A549 (cell line): ENCODE measurements around the gene DOK7. TPM values are rescaled to one million over a fixed set of nuclear protein-coding genes. Genes with fewer than 3 reads are reported as not detected.

Experiments used
- ATAC-seq, 2 experiments: fragments of 200-7000 bp in 1 of 2; fragments of >200 bp in 1 of 2; cut with Nextera tagmentation in 1 of 2; cut with Tn5 transposase in 1 of 2; 3 replicates each; pipeline versions ENCODE4 v1.8.0 to v1.9.1; 2018 to 2020; ENCODE audit warnings: mild to moderate bottlenecking in 1 of 2, moderate library complexity in 1 of 2
- CTCF ChIA-PET: fragments of 300-600 bp; sonication (Branson Sonifier 250); formaldehyde crosslinking; extraction: SDS; loops from one replicate; lab custom pipeline; 2021; ENCODE audit warnings: antibody characterized with exemption, inconsistent platforms; lab: Yijun Ruan, JAX
- POLR2A ChIA-PET: fragments of 350-600 bp; formaldehyde crosslinking; extraction: SDS; loops from one replicate; lab custom pipeline; 2021; ENCODE audit warnings: antibody characterized with exemption, inconsistent platforms; lab: Yijun Ruan, JAX
- DNase-seq, 2 experiments: peaks; one replicate each; pipeline versions ENCODE4 v3.0.0 to v3.0.0-alpha.2; 2011 to 2016; ENCODE audit warnings: low read depth in 1 of 2, low spot score in 1 of 2
- FAIRE-seq: peaks from 2 replicates; lab custom pipeline; 2011; peaks lifted over from hg19 to GRCh38; lab: Jason Lieb, UNC
- H3K27ac ChIP-seq, 2 experiments: fragments of >200 bp; sonication (Bioruptor Twin); formaldehyde crosslinking; 3 replicates each; pipeline ENCODE4 v1.5.1; 2016 to 2017
- H3K4me1 ChIP-seq: fragments of >200 bp; sonication (Bioruptor Twin); formaldehyde crosslinking; 3 replicates; pipeline ENCODE4 v1.6.1; 2016
- H3K4me2 ChIP-seq: fragments of >200 bp; sonication (Bioruptor Twin); formaldehyde crosslinking; 3 replicates; pipeline ENCODE4 v1.6.1; 2016
- H3K4me3 ChIP-seq: fragments of >200 bp; sonication (Bioruptor Twin); formaldehyde crosslinking; 3 replicates; pipeline ENCODE4 v1.5.1; 2016
- H3K9me3 ChIP-seq: fragments of >200 bp; sonication (Bioruptor Twin); formaldehyde crosslinking; 3 replicates; pipeline ENCODE4 v1.6.1; 2016
- ATOH8 ChIP-seq: fragments of 250-450 bp; sonication (Bioruptor Pico); IDR thresholded peaks from 2 replicates; pipeline ENCODE4 v1.5.0; 2020; ENCODE audit warnings: low read depth, mild to moderate bottlenecking, moderate library complexity
- BHLHE40 ChIP-seq: IDR thresholded peaks from 2 replicates; pipeline ENCODE4 v1.6.1; 2012; ENCODE audit warnings: low read depth, low read length, inconsistent platforms
- CBX8 ChIP-seq: fragments of 200-600 bp; sonication (generic); IDR thresholded peaks from 2 replicates; pipeline ENCODE4 v1.6.1; 2016
- CEBPB ChIP-seq, 2 experiments: fragments of >200 bp in 1 of 2; sonication (Bioruptor Twin) in 1 of 2; formaldehyde crosslinking in 1 of 2; IDR thresholded peaks; 2 replicates each; pipeline ENCODE4 v1.6.1; 2012 to 2016
- CHD4 ChIP-seq: fragments of 200-600 bp; sonication (generic); IDR thresholded peaks from 2 replicates; pipeline ENCODE4 v1.6.1; 2016; ENCODE audit warnings: antibody characterized with exemption, mild to moderate bottlenecking, borderline replicate concordance
- E2F6 ChIP-seq: IDR thresholded peaks from 2 replicates; pipeline ENCODE4 v1.6.1; 2012; ENCODE audit warnings: low read depth, borderline replicate concordance
- EHF ChIP-seq: fragments of 250-450 bp; sonication (Bioruptor Pico); IDR thresholded peaks from 2 replicates; pipeline ENCODE4 v1.5.0; 2020; ENCODE audit warnings: mild to moderate bottlenecking
- EHMT2 ChIP-seq: fragments of 200-600 bp; sonication (generic); IDR thresholded peaks from 2 replicates; pipeline ENCODE4 v1.6.1; 2016; ENCODE audit warnings: antibody characterized with exemption, low read depth, mild to moderate bottlenecking, moderate library complexity
- EP300 ChIP-seq, 2 experiments: fragments of >200 bp; sonication (Bioruptor Twin); formaldehyde crosslinking; IDR thresholded peaks; 2 replicates in 1 of 2; 3 replicates in 1 of 2; pipeline ENCODE4 v1.6.1; 2016 to 2017
- ESRRA ChIP-seq: fragments of 150-350 bp; IDR thresholded peaks from 2 replicates; pipeline ENCODE4 v1.6.1; 2014; ENCODE audit warnings: mild to moderate bottlenecking, low read length, borderline replicate concordance
- FOSL2 ChIP-seq, 2 experiments: fragments of 450-650 bp in 1 of 2; fragments of >200 bp in 1 of 2; sonication (Bioruptor Twin) in 1 of 2; formaldehyde crosslinking; IDR thresholded peaks; 2 replicates each; pipeline versions ENCODE4 v1.5.0 to v1.6.1; 2016 to 2020; ENCODE audit warnings: mild to moderate bottlenecking in 1 of 2, moderate library complexity in 1 of 2
- GATA3 ChIP-seq: IDR thresholded peaks from 2 replicates; pipeline ENCODE4 v1.6.1; 2012; ENCODE audit warnings: borderline replicate concordance
- HMGXB4 ChIP-seq: fragments of 250-450 bp; sonication (Bioruptor Pico); IDR thresholded peaks from 2 replicates; pipeline ENCODE4 v1.5.0; 2021; ENCODE audit warnings: mild to moderate bottlenecking, moderate library complexity, borderline replicate concordance
- HOXB5 ChIP-seq: fragments of 250-450 bp; sonication (Bioruptor Pico); IDR thresholded peaks from 2 replicates; pipeline ENCODE4 v1.5.0; 2020; ENCODE audit warnings: mild to moderate bottlenecking, moderate library complexity
- JUN ChIP-seq, 2 experiments: fragments of >200 bp; sonication (Bioruptor Twin); formaldehyde crosslinking; IDR thresholded peaks; 2 replicates in 1 of 2; 3 replicates in 1 of 2; pipeline ENCODE4 v1.6.1; 2016 to 2017
- JUNB ChIP-seq: fragments of >200 bp; sonication (Bioruptor Twin); formaldehyde crosslinking; IDR thresholded peaks from 2 replicates; pipeline ENCODE4 v1.6.1; 2016
- KDM5A ChIP-seq: fragments of 200-600 bp; sonication (generic); IDR thresholded peaks from 2 replicates; pipeline ENCODE4 v1.6.1; 2016; ENCODE audit warnings: antibody characterized with exemption, mild to moderate bottlenecking
- MAFK ChIP-seq: fragments of 450-650 bp; IDR thresholded peaks from 2 replicates; pipeline ENCODE4 v1.6.1; 2014; ENCODE audit not compliant: partially characterized antibody
- MAX ChIP-seq: IDR thresholded peaks from 2 replicates; pipeline ENCODE4 v1.6.1; 2012
- MAZ ChIP-seq: fragments of 150-350 bp; IDR thresholded peaks from 2 replicates; pipeline ENCODE4 v1.6.1; 2014; ENCODE audit warnings: antibody characterized with exemption, low read depth, low read length, borderline replicate concordance
- MYC ChIP-seq: IDR thresholded peaks from 2 replicates; pipeline ENCODE4 v1.6.1; 2012; ENCODE audit warnings: mild to moderate bottlenecking, inconsistent platforms, low read length, improper control_type of control experiment, borderline replicate concordance
- NFE2L2 ChIP-seq: fragments of 150-350 bp; conservative IDR thresholded peaks from 2 replicates; pipeline ENCODE4 v1.6.1; 2014; ENCODE audit warnings: low read length
- NPAS2 ChIP-seq: fragments of 250-450 bp; sonication (Bioruptor Pico); IDR thresholded peaks from 2 replicates; pipeline ENCODE4 v1.8.0; 2022; ENCODE audit warnings: mild to moderate bottlenecking, moderate library complexity, borderline replicate concordance
- POLR2A ChIP-seq: IDR thresholded peaks from 2 replicates; pipeline ENCODE4 v1.6.1; 2012; ENCODE audit warnings: mild to moderate bottlenecking, low read length
- RAD21 ChIP-seq, 2 experiments: fragments of >200 bp in 1 of 2; sonication (Bioruptor Twin) in 1 of 2; formaldehyde crosslinking in 1 of 2; IDR thresholded peaks in 1 of 2; conservative IDR thresholded peaks in 1 of 2; 2 replicates in 1 of 2; 3 replicates in 1 of 2; pipeline ENCODE4 v1.6.1; 2012 to 2018; ENCODE audit warnings: inconsistent platforms in 1 of 2
- SREBF2 ChIP-seq: fragments of 450-650 bp; IDR thresholded peaks from 2 replicates; pipeline ENCODE4 v1.6.1; 2014; ENCODE audit warnings: mild to moderate bottlenecking, moderate library complexity
- TFCP2L1 ChIP-seq: fragments of 250-450 bp; sonication (Bioruptor Pico); IDR thresholded peaks from 2 replicates; pipeline ENCODE4 v1.5.0; 2021; ENCODE audit warnings: mild to moderate bottlenecking
- ZNF302 ChIP-seq: fragments of 250-450 bp; sonication (Bioruptor Pico); IDR thresholded peaks from 2 replicates; pipeline ENCODE4 v1.9.0; 2021; ENCODE audit warnings: inconsistent platforms, mild to moderate bottlenecking, moderate library complexity
- WGBS: methylation state at CpG from one replicate; pipeline ENCODE4 v1.1.6; 2017; ENCODE audit errors: missing lambda C conversion rate; 5-methylcytosine and 5-hydroxymethylcytosine counted together
- polyA plus RNA-seq, 4 experiments: library from polyadenylated mRNA; depleted of rRNA in 3 of 4; stranded (reverse); fragments of >200 nt; fragmentation: RNase III in 1 of 4; extraction: RNeasy Plus Mini Kit Qiagen cat#74134 plus additional on column Dnase treatment in 1 of 4; gene quantifications; 2 replicates in 3 of 4; 3 replicates in 1 of 4; pipeline ENCODE4 v1.2.3, GENCODE V29; 2011 to 2017

Gene DOK7
- polyA plus RNA-seq, 2 of the 4 experiments (the other 2 are of a cell fraction) = 0.17 to 0.21 TPM

GRCh38 chr4:3516836-3517730 is 54.0 kb downstream of the DOK7 start:
- POLR2A ChIA-PET = no interaction called here

GRCh38 chr4:3517731-3518510 is 54.8 kb downstream of the DOK7 start:
- H3K9me3 ChIP-seq = no peaks in the 10 kb centered on the region
- CTCF ChIA-PET = interaction anchor here (0.8 kb wide), 2 partner anchors 37 to 38 kb away, joined by 3 read pairs; no protein-coding TSS in a partner anchor
- no peak for FAIRE-seq
- no peaks in the 10 kb centered on the region for H3K4me1 ChIP-seq
- no peak for TF ChIP-seq EHF
- TF ChIP-seq CBX8 = no peak
- TF ChIP-seq ATOH8 (CRISPR knock-in tag) = no peak
- TF ChIP-seq ESRRA = no peak
- no peak for TF ChIP-seq SREBF2
- TF ChIP-seq MAX = no peak
- TF ChIP-seq NFE2L2 = no peak
- TF ChIP-seq FOSL2 (IDR thresholded peaks at IDR 0.05) = no peak
- no peak for TF ChIP-seq FOSL2 (CRISPR knock-in tag; IDR thresholded peaks at IDR 0.05)
- no peak for TF ChIP-seq NPAS2
- TF ChIP-seq GATA3 = no peak
- no peak for TF ChIP-seq BHLHE40
- no peak for TF ChIP-seq HOXB5 (CRISPR knock-in tag)
- no peak for TF ChIP-seq MYC
- no peak for TF ChIP-seq CEBPB (IDR thresholded peaks at IDR 0.05)
- POLR2A ChIA-PET = no interaction called here
- ATAC-seq = no peak
- H3K4me2 ChIP-seq = no peak overlapping the region
- 94% methylated on average over 37 of the region's 49 CpGs for WGBS
- DNase-seq = no peak
- H3K4me3 ChIP-seq = no peak overlapping the region
- no peak overlapping the region for H3K27ac ChIP-seq

More at GRCh38 chr4:3516836-3517730, 54.0 kb downstream of the DOK7 start:
- H3K4me3 ChIP-seq = no peak overlapping the region
- FAIRE-seq (no peak), ATAC-seq (no peak; a peak in 1 of 6 replicates), DNase-seq (no peak)
- no peak overlapping the region for H3K4me2 ChIP-seq
- CTCF ChIA-PET = interaction anchor here (0.8 kb wide), 1 partner anchor 37 kb away, joined by 3 read pairs; no protein-coding TSS in a partner anchor
- no peak overlapping the region for H3K27ac ChIP-seq
- no peaks in the 10 kb centered on the region for H3K9me3 ChIP-seq
- 91% methylated on average over 20 of the region's 29 CpGs for WGBS
- H3K4me1 ChIP-seq = no peaks in the 10 kb centered on the region
- no peak for TF ChIP-seq MAZ
- TF ChIP-seq E2F6 = no peak
- TF ChIP-seq RAD21 (conservative IDR thresholded peaks at IDR 0.05 in 1 of 2, IDR thresholded peaks at IDR 0.05 in 1 of 2) = no peak
- no peak for TF ChIP-seq ESRRA
- TF ChIP-seq CHD4 = no peak
- TF ChIP-seq ATOH8 (CRISPR knock-in tag) = no peak
- no peak for TF ChIP-seq NFE2L2
- no peak for TF ChIP-seq KDM5A
- no peak for TF ChIP-seq HMGXB4 (CRISPR knock-in tag)
- no peak for TF ChIP-seq JUN (IDR thresholded peaks at IDR 0.05)
- no peak for TF ChIP-seq ZNF302 (CRISPR knock-in tag)
- TF ChIP-seq HOXB5 (CRISPR knock-in tag) = no peak
- TF ChIP-seq POLR2A = no peak
- no peak for TF ChIP-seq MAFK
- no peak for TF ChIP-seq EHMT2
- TF ChIP-seq TFCP2L1 = no peak
- TF ChIP-seq EP300 (IDR thresholded peaks at IDR 0.05) = no peak
- no peak for TF ChIP-seq JUNB
- TF ChIP-seq, all 56 proteins: peak for 0
